ENCODE measurements around the gene ZFPM1.

GRCh38 chr16:88566158-88566557 is 113.1 kb downstream of the ZFPM1 start:
- TF ChIP-seq, protein P1, sequence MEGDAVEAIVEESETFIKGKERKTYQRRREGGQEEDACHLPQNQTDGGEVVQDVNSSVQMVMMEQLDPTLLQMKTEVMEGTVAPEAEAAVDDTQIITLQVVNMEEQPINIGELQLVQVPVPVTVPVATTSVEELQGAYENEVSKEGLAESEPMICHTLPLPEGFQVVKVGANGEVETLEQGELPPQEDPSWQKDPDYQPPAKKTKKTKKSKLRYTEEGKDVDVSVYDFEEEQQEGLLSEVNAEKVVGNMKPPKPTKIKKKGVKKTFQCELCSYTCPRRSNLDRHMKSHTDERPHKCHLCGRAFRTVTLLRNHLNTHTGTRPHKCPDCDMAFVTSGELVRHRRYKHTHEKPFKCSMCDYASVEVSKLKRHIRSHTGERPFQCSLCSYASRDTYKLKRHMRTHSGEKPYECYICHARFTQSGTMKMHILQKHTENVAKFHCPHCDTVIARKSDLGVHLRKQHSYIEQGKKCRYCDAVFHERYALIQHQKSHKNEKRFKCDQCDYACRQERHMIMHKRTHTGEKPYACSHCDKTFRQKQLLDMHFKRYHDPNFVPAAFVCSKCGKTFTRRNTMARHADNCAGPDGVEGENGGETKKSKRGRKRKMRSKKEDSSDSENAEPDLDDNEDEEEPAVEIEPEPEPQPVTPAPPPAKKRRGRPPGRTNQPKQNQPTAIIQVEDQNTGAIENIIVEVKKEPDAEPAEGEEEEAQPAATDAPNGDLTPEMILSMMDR (IDR thresholded peaks at IDR 0.05): no peak
- TF ChIP-seq POLR2AphosphoS5 (IDR thresholded peaks at IDR 0.05) (no peak), POLR2A (IDR thresholded peaks at IDR 0.05) (no peak)

Measured in prostate gland (tissue), 2 donors.